ENCODE results near the gene RAMP2. TPM values are rescaled to one million over a fixed set of nuclear protein-coding genes. Genes with fewer than 3 reads are reported as not detected.

The RAMP2 gene
- total RNA-seq, 1 donor from 2014 or later = 80.5 TPM

DNA sequence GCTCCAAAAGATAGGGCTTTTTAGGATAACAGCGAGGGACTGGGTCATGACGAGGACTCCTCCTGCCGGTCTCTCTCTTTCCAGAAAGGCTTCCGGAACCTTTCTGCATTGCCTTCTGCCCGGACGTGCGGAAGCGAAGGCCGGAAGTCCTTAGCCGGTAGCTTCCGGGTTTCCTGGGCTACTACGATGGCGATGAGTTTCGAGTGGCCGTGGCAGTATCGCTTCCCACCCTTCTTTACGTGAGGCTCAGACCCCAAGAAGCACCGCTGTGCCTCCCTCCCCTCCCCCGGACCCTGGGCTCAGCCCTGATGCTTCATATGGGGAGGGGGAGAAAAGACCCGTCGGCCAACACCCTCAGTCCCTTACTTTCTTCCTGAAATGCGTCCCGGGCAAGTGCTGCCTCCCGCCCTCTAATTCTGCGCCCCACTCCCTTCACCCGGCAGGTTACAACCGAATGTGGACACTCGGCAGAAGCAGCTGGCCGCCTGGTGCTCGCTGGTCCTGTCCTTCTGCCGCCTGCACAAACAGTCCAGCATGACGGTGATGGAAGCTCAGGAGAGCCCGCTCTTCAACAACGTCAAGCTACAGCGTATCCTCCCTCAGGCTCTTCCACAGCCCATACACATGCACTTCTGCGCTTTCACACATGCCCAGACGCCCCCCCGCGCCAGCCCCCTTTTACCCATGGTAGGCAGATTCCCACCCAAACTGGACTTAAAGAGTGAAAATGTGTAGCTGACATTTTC lies 12.4 kb downstream of the RAMP2 start, which contains the start of gene VPS25:
VPS25 (plus strand) TSS at position 160 of the 746 bp plus-strand sequence; CDS start at position 187, 27 bp downstream.
- H3K9me3 ChIP-seq = no peaks in the 10 kb centered on the region
- intact Hi-C loops (cut with DNase I) = loop anchor here (2.0 to 5.0 kb wide), 2 partner anchors 49 to 53 kb away; partner anchors contain the start of gene BECN1
- H3K36me3 ChIP-seq = peaks cover 19 to 33% of the 10 kb centered on the region in 2 donors
- H3K27ac ChIP-seq = peak within 1 kb of the TSS; percentile 68 to 85
- H3K4me3 ChIP-seq = peak within 1 kb of the TSS; percentile 79 to 81
- H3K27me3 ChIP-seq = no peaks in the 10 kb centered on the region
- DNase-seq (ENCODE audit: low spot score in 2 of 2) = peak; percentile 17 to 87
- peaks cover 4 to 5% of the 10 kb centered on the region in 2 donors for H3K4me1 ChIP-seq
- TF ChIP-seq, protein P1, sequence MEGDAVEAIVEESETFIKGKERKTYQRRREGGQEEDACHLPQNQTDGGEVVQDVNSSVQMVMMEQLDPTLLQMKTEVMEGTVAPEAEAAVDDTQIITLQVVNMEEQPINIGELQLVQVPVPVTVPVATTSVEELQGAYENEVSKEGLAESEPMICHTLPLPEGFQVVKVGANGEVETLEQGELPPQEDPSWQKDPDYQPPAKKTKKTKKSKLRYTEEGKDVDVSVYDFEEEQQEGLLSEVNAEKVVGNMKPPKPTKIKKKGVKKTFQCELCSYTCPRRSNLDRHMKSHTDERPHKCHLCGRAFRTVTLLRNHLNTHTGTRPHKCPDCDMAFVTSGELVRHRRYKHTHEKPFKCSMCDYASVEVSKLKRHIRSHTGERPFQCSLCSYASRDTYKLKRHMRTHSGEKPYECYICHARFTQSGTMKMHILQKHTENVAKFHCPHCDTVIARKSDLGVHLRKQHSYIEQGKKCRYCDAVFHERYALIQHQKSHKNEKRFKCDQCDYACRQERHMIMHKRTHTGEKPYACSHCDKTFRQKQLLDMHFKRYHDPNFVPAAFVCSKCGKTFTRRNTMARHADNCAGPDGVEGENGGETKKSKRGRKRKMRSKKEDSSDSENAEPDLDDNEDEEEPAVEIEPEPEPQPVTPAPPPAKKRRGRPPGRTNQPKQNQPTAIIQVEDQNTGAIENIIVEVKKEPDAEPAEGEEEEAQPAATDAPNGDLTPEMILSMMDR (IDR thresholded peaks at IDR 0.05) = peak in 1 of 3 experiments; percentile 13

DNA sequence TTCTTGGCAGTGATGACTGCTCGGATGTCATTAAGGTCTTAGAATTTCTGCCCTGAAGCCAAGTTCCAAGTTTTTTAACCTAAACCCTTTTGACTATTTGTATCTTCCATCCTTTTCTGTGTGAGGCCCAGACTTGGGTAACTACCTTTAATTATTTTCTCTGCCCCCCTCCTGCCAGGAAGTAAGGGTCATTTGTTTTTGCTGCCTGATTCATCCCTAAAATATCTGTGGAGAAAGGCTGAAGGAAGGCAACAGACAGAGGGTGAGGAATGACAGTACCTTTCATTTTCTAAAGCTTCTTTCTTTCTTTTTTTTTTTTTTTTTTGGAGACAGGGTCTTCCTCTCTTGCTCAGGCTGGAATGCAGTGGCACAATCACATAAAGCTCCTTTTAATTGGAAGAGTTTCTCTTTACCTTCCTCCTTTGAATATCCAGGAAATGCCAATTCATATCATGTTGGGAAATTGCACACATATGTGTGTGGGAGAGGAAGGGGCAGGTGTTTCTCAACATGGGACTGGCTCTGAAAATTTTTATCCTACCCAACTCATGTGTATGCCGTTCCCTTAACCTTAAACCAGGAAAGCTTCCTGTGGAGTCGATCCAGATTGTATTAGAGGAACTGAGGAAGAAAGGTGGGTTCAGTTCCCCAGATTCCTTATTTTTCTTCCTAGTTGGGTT lies 13.2 kb downstream of the RAMP2 start:
- peaks cover 26 to 40% of the 10 kb centered on the region in 2 donors for H3K36me3 ChIP-seq
- peaks cover 4 to 5% of the 10 kb centered on the region in 2 donors for H3K4me1 ChIP-seq
- peak overlapping the region in 1 of 2 donors; percentile 68 for H3K27ac ChIP-seq
- intact Hi-C loops (cut with DNase I) = loop anchor here (5.0 kb wide), 1 partner anchor 48 kb away; the partner anchor contains the start of gene BECN1
- no peaks in the 10 kb centered on the region for H3K9me3 ChIP-seq
- TF ChIP-seq, protein P1 (IDR thresholded peaks at IDR 0.05) = no peak
- no peak for DNase-seq (ENCODE audit: low spot score in 2 of 2)
- H3K4me3 ChIP-seq = peak overlapping the region; percentile 79 to 81
- H3K27me3 ChIP-seq = no peaks in the 10 kb centered on the region

DNA sequence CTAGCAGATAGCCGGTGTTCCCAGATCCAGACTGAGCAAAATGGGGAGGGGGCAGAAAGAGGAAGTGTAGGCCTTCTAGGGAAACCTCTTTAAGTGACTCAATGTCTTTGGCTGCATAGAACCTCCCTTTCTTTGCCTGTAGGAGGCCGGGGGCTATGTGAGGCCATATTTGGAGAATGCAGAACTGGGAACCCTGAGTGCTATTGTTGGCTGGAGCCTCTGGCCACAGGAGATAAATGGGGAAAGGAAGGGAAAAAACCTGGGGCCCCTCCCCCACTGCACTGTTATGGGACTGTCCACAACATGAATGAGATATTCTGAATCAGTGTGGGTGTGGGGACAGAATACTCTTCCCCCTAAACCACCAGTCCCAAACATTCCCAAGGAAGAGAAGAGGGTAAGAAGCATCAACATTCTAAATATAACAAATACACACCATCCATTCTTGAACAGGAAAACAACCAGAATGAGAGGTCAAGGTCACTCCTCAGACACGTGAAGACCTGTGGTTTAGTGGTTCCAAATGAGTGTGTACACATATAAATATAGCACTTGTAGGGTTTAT lies 14.6 kb downstream of the RAMP2 start:
- H3K4me1 ChIP-seq = peaks cover 6% of the 10 kb centered on the region in 2 donors
- TF ChIP-seq, protein P1 (IDR thresholded peaks at IDR 0.05) = no peak
- H3K4me3 ChIP-seq = no peak overlapping the region
- H3K36me3 ChIP-seq = peaks cover 27 to 45% of the 10 kb centered on the region in 2 donors
- DNase-seq (ENCODE audit: low spot score in 2 of 2) = no peak
- intact Hi-C loops (cut with DNase I) = no loop called here
- H3K27me3 ChIP-seq = no peaks in the 10 kb centered on the region
- no peak overlapping the region for H3K27ac ChIP-seq
- H3K9me3 ChIP-seq = no peaks in the 10 kb centered on the region

DNA sequence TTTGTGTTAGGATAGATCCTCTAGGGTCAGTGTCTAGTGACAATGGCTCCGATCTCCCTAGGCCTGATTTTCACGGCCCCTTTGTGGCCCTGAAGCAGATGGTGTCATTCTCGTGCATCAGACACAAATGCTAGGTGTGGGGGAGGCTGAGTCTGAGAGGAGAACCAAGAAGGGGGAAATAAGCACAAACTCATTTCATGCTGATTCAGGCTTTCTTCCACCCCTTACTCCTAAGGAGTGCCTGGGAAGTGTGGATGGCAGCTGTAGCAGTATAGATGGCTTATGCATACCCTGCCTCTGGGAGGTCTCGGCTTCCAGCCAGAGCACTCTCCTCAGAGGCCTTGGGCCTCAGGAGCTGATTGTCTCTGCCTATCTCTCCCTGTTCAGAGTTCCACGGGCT lies 17.5 kb downstream of the RAMP2 start:
- H3K27me3 ChIP-seq = peaks cover 5% of the 10 kb centered on the region
- no peak for DNase-seq (ENCODE audit: low spot score in 2 of 2)
- peaks cover 10% of the 10 kb centered on the region in 2 donors for H3K4me1 ChIP-seq
- no peaks in the 10 kb centered on the region for H3K9me3 ChIP-seq
- intact Hi-C loops (cut with DNase I) = no loop called here
- TF ChIP-seq, protein P1 (IDR thresholded peaks at IDR 0.05) = no peak
- no peak overlapping the region for H3K27ac ChIP-seq
- H3K36me3 ChIP-seq = peaks cover 27 to 45% of the 10 kb centered on the region in 2 donors
- no peak overlapping the region for H3K4me3 ChIP-seq

DNA sequence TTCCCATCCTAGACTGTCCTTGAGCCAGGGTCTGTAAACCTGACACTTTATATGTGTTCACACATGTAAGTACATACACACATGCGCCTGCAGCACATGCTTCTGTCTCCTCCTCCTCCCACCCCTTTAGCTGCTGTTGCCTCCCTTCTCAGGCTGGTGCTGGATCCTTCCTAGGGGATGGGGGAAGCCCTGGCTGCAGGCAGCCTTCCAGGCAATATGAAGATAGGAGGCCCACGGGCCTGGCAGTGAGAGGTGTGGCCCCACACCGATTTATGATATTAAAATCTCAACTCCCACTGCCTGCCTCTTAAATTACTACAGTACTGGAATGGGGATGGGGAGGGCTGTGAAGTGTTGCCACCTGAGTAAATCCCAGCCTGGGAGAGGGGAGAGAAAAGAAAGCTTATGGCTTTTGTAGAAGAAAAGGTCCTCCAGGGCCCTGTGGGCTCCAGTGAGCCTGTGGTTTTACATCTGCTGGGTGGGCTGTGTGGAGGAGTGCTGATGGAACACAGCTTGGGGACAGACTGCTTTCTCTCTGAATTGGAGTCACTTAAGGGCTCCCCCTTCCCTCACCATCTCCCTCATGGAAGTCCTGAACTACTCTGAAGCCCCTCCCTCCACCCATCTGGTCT lies 18.4 kb downstream of the RAMP2 start:
- no peak for DNase-seq (ENCODE audit: low spot score in 2 of 2)
- no peak overlapping the region for H3K27ac ChIP-seq

More for the DNA sequence above, 18.4 kb downstream of the RAMP2 start:
- TF ChIP-seq, protein P1 (IDR thresholded peaks at IDR 0.05) = no peak
- H3K27me3 ChIP-seq = peaks cover 12% of the 10 kb centered on the region
- no peak overlapping the region for H3K4me3 ChIP-seq
- H3K36me3 ChIP-seq = peaks cover 27 to 45% of the 10 kb centered on the region in 2 donors
- H3K4me1 ChIP-seq = peaks cover 6 to 7% of the 10 kb centered on the region in 2 donors
- intact Hi-C loops (cut with DNase I) = no loop called here
- no peaks in the 10 kb centered on the region for H3K9me3 ChIP-seq
